NCI-H2227 treated with DMSO at 0.1 percent for 48 hours (cell line): ENCODE measurements around the gene ACTG1.
"Not testable (repeated sequence)": the region's sequence is repeated elsewhere in the genome, so short reads cannot be mapped to it uniquely, and the experiment has no call there.

Experiments used
- DNase-seq: peaks from one replicate; lab custom pipeline; 2025; lab: John Stamatoyannopoulos, UW

Gene ACTG1

GRCh38 chr17:81533339-81534141 is 20.9 kb upstream of the ACTG1 start:
- DNase-seq = no peak

DNA sequence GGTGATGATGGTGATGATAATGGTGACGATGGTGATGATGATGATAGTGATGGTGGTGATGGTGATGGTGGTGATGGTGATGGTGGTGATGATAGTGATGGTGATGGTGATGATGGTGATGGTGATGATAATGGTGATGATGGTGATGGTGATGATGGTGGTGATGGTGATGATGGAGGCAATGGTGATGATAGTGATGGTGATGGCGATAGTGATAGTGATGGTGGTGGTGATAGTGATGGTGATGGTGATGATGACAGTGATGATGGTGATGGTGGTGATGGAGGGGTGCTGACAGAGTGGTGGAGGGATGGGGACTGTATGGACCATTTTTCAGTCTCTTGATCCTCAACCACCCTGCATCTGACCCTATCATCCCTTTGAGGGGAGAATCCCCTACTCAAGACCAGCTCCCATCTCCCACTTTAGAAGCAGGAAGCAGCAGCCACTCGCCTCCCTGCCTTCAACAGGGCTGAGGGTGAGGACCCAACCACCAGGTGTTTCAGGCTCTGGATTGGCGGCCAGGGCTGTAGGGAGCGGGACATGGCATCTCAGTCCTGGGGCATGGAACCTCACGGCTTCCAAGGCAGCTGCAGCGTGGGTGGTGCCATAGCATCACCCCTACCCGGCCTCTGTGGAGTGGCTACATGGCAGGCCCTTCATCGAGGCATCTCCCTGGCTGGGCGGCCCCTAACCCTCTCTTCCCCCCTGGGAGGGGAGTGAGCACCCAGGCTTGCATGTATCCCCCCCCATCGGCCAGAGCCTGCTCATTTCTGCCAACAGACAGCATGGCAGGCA is 20.1 kb upstream of the ACTG1 start:
- no peak for DNase-seq

DNA sequence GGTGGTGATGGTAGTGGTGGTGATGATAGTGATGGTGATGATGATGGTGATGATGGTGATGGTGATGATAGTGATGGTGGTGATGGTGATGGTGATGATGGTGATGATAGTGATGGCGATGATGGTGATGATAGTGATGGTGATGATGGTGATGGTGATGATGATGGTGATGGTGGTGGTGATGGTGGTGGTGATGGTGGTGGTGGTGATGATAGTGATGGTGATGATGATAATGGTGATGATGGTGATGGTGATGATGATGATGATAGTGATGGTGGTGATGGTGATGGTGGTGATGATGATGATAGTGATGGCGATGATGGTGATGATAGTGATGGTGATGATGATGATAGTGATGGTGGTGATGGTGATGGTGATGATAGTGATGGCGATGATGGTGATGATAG is 19.4 kb upstream of the ACTG1 start:
- not testable (repeated sequence) for DNase-seq

GRCh38 chr17:81531013-81531412 is 18.4 kb upstream of the ACTG1 start:
- DNase-seq = not testable (repeated sequence)

DNA sequence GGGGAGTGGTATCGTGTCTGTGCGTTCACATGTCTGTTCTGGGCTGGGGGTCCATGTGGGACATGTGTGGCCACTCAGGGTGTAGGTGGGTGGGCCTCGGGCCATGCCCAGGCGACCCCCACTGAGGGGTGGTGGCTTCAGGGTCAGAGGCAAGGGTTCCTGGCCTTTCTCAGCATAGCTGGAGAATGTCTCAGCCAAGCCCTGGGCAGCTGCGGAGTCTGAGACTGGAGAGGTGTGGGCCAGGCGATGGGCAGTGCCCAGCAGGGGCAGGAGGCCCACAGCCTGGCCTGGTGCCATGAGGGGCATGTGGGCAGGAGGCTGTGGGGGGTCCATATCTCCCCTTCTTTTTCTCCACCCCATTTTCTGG is 16.8 kb upstream of the ACTG1 start:
- DNase-seq = no peak

DNA sequence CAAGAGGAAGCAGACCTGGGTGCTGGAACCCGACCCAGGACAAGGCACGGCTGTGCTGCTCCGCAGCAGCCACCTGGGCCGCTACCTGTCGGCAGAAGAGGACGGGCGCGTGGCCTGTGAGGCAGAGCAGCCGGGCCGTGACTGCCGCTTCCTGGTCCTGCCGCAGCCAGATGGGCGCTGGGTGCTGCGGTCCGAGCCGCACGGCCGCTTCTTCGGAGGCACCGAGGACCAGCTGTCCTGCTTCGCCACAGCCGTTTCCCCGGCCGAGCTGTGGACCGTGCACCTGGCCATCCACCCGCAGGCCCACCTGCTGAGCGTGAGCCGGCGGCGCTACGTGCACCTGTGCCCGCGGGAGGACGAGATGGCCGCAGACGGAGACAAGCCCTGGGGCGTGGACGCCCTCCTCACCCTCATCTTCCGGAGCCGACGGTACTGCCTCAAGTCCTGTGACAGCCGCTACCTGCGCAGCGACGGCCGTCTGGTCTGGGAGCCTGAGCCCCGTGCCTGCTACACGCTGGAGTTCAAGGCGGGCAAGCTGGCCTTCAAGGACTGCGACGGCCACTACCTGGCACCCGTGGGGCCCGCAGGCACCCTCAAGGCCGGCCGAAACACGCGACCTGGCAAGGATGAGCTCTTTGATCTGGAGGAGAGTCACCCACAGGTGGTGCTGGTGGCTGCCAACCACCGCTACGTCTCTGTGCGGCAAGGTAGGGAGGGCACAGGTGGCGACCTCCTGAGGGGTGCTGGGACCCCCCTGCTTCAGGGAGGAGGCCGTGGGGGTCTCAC is 16.2 kb upstream of the ACTG1 start:
- DNase-seq = no peak

DNA sequence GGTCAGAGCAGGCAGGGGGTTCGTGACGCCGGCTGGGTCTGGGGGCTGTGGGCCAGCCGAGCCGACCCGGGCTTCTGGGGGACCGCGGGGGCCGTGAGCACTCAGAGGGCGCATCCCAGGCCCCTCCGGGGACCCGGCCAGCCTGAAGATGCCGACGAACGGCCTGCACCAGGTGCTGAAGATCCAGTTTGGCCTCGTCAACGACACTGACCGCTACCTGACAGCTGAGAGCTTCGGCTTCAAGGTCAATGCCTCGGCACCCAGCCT is 15.7 kb upstream of the ACTG1 start:
- DNase-seq = no peak

DNA sequence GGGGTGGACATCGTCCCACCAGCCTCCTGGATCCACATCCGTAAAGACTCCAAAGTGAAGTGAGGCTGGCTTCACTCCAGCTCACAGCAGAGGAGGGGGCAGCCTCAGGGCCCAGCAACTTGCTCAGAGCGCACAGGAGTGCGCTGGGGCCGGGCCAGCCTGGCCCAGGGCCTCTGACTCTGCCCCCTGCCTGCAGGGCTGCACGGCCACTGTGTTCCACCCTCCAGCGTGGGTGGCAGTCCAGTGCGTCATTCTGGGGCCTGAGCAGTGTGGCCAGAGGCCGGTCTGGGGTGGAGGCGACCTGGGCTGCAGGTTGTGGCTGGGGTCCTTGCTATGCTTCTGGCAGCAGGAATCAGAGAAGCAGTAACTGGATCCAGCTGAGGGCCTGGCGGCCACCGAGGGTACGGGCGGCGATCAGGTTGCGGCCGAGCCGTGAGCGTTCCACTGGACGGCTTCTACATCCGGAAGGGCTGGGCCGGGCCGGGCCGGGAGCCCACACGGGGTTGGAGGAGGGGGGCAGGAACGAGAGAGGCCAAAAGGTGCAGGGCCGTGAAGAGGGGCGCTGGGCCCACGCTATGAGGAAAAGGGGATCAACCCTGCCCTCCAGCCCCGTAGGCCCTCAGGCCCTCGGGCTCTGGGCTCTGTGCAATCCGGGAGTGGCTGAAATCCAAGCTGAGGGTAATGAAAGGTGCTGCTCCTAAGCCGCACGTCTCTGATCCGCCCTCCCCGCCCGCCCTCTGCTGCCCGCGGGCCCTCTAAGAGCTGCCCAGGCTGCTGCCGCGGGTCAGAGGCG is 15.2 kb upstream of the ACTG1 start, which contains the start of gene FSCN2:
Gene FSCN2, plus strand, starts transcription at position 787 of the 793 bp plus-strand sequence. CDS start 155 bp downstream, outside the sequence.
- no peak for DNase-seq

GRCh38 chr17:81526662-81527571 is 14.3 kb upstream of the ACTG1 start:
- DNase-seq = no peak

DNA sequence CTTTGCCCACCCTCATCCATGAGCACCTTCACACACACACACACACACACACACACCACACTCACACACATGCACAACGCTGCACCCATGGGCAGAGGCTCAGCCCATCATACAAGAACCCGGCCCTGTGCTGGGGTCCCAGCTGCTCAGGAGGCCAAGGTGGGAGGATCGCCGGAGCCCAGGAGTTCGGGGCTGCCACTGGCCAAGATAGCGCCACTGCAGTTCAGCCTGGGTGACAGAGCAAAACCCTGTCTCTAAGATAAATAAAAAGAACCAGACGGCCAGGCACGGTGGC is 12.2 kb upstream of the ACTG1 start:
- DNase-seq = no peak

DNA sequence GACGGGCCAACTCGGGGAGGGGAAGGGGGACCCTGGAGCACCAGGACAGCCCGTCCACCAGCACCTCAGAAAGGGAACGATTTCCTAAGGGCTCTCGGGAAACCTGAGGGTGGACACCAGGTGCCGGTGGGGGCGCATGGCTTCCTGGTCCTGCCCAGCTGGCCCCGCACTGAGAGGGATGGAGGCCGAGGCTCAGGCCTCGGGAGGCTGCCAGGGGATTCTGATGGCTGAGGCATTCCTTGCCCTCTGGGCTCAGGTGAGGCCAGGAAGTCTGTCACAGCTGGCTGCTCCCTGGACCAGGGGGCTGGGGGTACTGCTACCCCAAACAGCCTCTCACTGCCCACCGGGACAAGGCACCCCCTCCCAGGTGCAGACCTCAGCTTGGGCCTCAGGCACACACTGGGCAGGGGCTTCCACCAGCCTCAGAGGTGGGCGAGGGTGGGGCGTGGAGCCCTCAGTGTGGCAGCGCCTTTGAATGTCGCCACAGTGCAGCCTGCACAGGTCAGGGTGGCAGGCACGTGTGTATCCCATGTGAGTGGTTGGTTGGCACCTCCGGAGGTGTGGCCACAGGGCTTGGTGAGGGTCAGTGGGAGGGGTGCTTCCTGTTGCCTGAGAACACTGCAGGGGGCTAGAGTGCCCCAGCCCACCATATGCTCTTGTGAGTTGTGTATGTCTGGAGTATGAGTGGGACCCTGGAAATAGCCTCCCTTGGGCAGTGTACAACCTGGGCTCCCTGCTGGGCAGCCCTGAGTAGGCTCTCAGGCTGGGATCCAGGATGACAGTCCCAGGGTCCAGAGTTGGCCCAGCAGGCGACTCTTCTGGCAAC is 11.7 kb upstream of the ACTG1 start:
- no peak for DNase-seq

- peak; percentile 27 for DNase-seq
These were observed 10.9 kb upstream of the ACTG1 start for GRCh38 chr17:81523402-81524038.

GRCh38 chr17:81522491-81523401 is 10.1 kb upstream of the ACTG1 start:
- no peak for DNase-seq

DNA sequence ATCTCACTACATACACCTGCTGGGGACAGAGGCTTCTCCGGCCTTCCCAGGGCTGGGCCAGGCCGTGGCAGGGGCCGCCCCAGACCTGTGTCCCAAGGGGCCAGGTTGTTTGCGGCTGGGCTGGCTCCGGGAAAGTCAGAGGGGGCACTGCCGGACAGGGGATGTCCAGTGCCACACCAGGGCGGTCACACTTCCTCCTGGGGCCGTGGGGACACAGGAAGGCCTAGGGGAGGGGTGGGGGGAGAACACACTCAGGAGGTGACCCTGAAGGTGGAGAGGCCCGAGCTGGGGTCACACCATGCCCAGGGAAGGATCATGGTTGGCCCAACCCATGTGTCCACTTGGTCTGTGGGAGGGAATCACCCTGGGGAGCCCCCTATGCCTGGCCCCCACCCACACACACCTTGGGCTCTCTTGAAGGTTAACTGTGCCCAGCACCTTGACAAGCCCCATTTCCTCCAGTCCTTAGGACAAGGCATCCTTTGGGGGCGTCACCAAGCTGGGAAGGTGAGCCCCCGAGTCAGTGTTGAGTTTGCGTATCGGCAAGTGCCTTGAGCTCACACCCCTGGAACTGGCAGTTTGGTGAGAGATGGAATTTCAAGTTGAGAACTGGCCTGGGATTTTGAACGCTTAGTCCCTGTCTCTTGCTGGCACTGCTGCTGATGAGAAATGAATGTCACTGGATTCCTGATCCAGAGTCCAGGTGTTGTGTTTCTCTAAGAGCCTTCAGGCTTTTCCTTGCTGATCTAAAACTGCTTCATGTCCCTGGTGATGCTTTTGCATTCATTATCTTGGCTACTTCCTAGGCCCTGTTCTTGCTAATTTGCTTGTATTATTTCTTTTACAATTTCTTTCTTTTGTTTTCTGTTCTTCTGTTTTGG is 7.7 kb upstream of the ACTG1 start:
- no peak for DNase-seq

DNA sequence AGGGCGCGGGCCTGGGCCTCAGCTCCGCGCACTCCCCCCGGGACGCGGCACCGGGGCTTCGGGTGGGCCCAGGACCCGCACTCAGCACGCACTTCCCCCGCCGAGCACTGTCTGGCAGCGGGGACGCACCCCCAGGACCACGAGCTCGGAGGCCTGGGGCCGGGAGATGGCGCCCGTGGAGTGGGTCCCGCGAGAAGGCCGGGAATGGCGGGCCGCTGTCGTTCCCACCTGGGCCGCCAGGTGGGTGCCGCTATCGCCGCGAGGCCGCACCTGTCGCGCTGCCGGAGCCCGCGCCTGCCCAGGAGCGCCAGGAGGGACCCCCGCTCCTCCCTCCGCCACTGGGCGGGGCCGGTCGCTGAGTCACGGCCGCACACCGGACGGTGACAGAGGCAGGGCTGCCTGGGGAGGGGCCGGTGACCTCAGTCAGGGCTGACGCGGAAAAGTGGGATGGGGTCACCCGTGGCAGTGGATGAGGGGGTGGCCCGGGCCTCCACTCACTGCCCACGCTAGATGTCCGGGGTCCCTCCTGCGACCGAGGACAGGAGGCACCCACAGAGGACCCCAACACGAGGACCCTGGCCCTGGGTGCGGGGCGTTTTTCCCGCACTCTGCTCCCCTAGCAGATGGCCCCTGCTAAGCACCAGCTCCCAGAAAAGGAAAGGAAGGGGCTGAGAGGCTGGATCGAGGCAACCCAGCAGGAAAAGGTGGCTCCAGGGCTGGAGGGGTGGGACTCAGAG is 6.9 kb upstream of the ACTG1 start:
- DNase-seq = no peak

DNA sequence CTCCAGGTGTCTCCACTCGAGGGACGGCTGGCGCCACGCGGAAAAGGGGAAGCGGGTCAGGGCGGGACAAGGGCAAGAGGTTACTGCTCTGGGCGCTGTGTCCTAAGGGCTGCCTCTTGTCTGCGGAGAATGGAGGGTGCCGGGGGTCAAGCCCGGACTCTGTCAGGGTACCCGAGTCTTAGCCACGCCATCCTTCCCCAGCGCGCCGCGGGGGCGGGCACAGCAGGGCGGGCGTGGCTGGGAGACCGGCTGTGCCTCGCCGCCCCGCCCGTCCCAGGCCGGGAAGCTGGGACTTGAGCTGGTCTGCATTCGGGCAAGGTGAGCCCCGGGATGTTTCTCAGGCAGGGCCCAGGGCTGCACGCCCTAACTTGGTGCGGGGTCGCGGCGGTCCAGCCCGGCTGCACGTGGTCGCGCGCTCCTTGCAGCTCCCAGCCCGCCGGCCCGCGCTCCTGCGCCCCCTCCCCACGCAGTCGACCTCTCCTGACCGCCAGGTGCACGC is 6.2 kb upstream of the ACTG1 start:
- DNase-seq = no peak
